A673 (cell line): ENCODE results near the gene OR1L8. TPM values are rescaled to one million over a fixed set of nuclear protein-coding genes. Genes with fewer than 3 reads are reported as not detected.
A peak's percentile ranks its signal among the peaks of the same experiment; 100 is the strongest.

Source experiments
- BruUV-seq: library from RNA; stranded (reverse); fragments of 400-500 nt; replicated peaks from 2 replicates; lab custom pipeline; 2021; lab: Mats Ljungman, UMichigan
- CTCF ChIA-PET: fragments of 300-600 bp; sonication (Branson Sonifier 250); formaldehyde crosslinking; loops from one replicate; lab custom pipeline; 2022; ENCODE audit warnings: antibody characterized with exemption; lab: Charles Lee
- POLR2A ChIA-PET: fragments of 300-600 bp; sonication (Branson Sonifier 250); formaldehyde crosslinking; loops from one replicate; lab custom pipeline; 2022; ENCODE audit warnings: antibody characterized with exemption; ENCODE audit not compliant: low non-redundant PET; lab: Charles Lee
- DNase-seq: peaks from one replicate; pipeline ENCODE4 v3.0.0-alpha.2; 2015; ENCODE audit warnings: low spot score
- H3K27ac ChIP-seq: fragments of 200-600 bp; sonication (generic); 2 replicates; pipeline ENCODE4 v1.5.1; 2016; ENCODE audit warnings: mixed run types, low read depth, mild to moderate bottlenecking, mixed read lengths, antibody characterized with exemption, low read length; ENCODE audit not compliant: poor library complexity, severe bottlenecking
- H3K27me3 ChIP-seq: fragments of 200-600 bp; sonication (generic); replicated peaks from 2 replicates; pipeline ENCODE4 v1.6.1; 2017; ENCODE audit warnings: mixed run types, low read depth, mild to moderate bottlenecking, mixed read lengths, antibody characterized with exemption, low read length; ENCODE audit not compliant: insufficient read depth, poor library complexity
- H3K36me3 ChIP-seq: fragments of 200-600 bp; sonication (generic); 2 replicates; pipeline ENCODE4 v1.6.1; 2016; ENCODE audit warnings: mixed run types, mild to moderate bottlenecking, mixed read lengths, antibody characterized with exemption, low read length; ENCODE audit not compliant: insufficient read depth, poor library complexity, severe bottlenecking
- H3K4me1 ChIP-seq: fragments of 200-600 bp; sonication (generic); 2 replicates; pipeline ENCODE4 v1.6.1; 2017; ENCODE audit warnings: mixed run types, mild to moderate bottlenecking, mixed read lengths, antibody characterized with exemption, low read length; ENCODE audit not compliant: insufficient read depth, poor library complexity, severe bottlenecking
- H3K4me3 ChIP-seq: fragments of 200-600 bp; sonication (generic); 2 replicates; pipeline ENCODE4 v1.5.1; 2016; ENCODE audit warnings: low read depth, mixed run types, mild to moderate bottlenecking, mixed read lengths, low read length; ENCODE audit not compliant: poor library complexity, severe bottlenecking
- H3K9me3 ChIP-seq: fragments of 200-600 bp; sonication (generic); 2 replicates; pipeline ENCODE4 v1.6.1; 2016; ENCODE audit warnings: mixed run types, low read depth, mild to moderate bottlenecking, mixed read lengths, antibody characterized with exemption, low read length; ENCODE audit not compliant: poor library complexity, severe bottlenecking
- CTCF ChIP-seq: fragments of 300-800, 200-600 bp; sonication (generic); conservative IDR thresholded peaks from 2 replicates; pipeline ENCODE4 v1.5.1; 2017; ENCODE audit warnings: low read depth, mild to moderate bottlenecking, antibody characterized with exemption, low read length, moderate library complexity, mixed read lengths
- EZH2 ChIP-seq: fragments of 200-600 bp; sonication (generic); IDR thresholded peaks from 2 replicates; pipeline ENCODE4 v1.6.1; 2017; ENCODE audit warnings: borderline replicate concordance, low read depth, mild to moderate bottlenecking, mixed read lengths, antibody characterized with exemption, low read length; ENCODE audit not compliant: poor library complexity, severe bottlenecking
- intact Hi-C: fragments of 100-400 bp; cut with micrococcal nuclease; formaldehyde crosslinking; loops from one replicate; pipeline ENCODE4 v1.10.0; 2022; ENCODE audit not compliant: unreplicated experiment
- total RNA-seq: library from RNA; stranded (reverse); gene quantifications from 2 replicates; pipeline ENCODE4 v1.2.3, GENCODE V29; 2021

The OR1L8 gene
- total RNA-seq, 1 experiment from 2014 or later: not detected

GRCh38 chr9:122567901-122568300, 15.3 kb downstream of the OR1L8 start:
- Histone ChIP-seq H3K4me3 (no peak overlapping the region), H3K9me3 (no peaks in the 10 kb centered on the region), H3K27me3 (peaks cover 5% of the 10 kb centered on the region), H3K27ac (no peak overlapping the region), H3K36me3 (no peaks in the 10 kb centered on the region), H3K4me1 (no peaks in the 10 kb centered on the region)
- intact Hi-C loops: no loop called here
- CTCF ChIA-PET: no interaction called here
- POLR2A ChIA-PET: no interaction called here
- BruUV-seq: no TSS peak
- TF ChIP-seq CTCF (no peak), EZH2 (no peak)
- DNase-seq: no peak

GRCh38 chr9:122562134-122562760, 20.9 kb downstream of the OR1L8 start:
- peaks cover 4% of the 10 kb centered on the region for H3K27me3 ChIP-seq
- BruUV-seq: no TSS peak
- H3K9me3 ChIP-seq: no peaks in the 10 kb centered on the region
- intact Hi-C loops: no loop called here
- ChIA-PET POLR2A (no interaction called here), CTCF (no interaction called here)
- no peak overlapping the region for H3K4me3 ChIP-seq
- no peak overlapping the region for H3K27ac ChIP-seq
- H3K4me1 ChIP-seq: no peaks in the 10 kb centered on the region
- H3K36me3 ChIP-seq: no peaks in the 10 kb centered on the region
- no peak for TF ChIP-seq EZH2
- no peak for TF ChIP-seq CTCF
- DNase-seq: peak; percentile 5

- no peaks in the 10 kb centered on the region for H3K9me3 ChIP-seq
- intact Hi-C loops: no loop called here
- no TSS peak for BruUV-seq
These were observed 21.7 kb downstream of the OR1L8 start for GRCh38 chr9:122561446-122561845.

More at GRCh38 chr9:122561446-122561845, 21.7 kb downstream of the OR1L8 start:
- no peak for DNase-seq
- Histone ChIP-seq H3K27me3 (no peaks in the 10 kb centered on the region), H3K27ac (no peak overlapping the region), H3K4me1 (no peaks in the 10 kb centered on the region), H3K4me3 (no peak overlapping the region), H3K36me3 (no peaks in the 10 kb centered on the region)
- POLR2A ChIA-PET: no interaction called here
- CTCF ChIA-PET: no interaction called here
- TF ChIP-seq CTCF (no peak), EZH2 (no peak)
